WI38 (cell line): ENCODE results near the gene DLGAP1.
"Not testable (repeated sequence)": the region's sequence is repeated elsewhere in the genome, so short reads cannot be mapped to it uniquely, and the experiment has no call there.

Source experiments
- H3K4me3 ChIP-seq: 2 replicates; pipeline ENCODE4 v1.5.1; 2011; ENCODE audit warnings: low read depth, mild to moderate bottlenecking, control low read depth, low read length
- TF ChIP-seq, protein P1 (sequence below): IDR thresholded peaks from 2 replicates; pipeline ENCODE4 v1.5.1; 2012; ENCODE audit warnings: low read depth, mild to moderate bottlenecking, control low read depth, low read length

DLGAP1 gene

GRCh38 chr18:4455113-4455811, at the start of gene DLGAP1:
Gene DLGAP1 (minus strand): TSS chr18:4455307.
- no peak within 1 kb of the TSS for H3K4me3 ChIP-seq
- TF ChIP-seq, protein P1, sequence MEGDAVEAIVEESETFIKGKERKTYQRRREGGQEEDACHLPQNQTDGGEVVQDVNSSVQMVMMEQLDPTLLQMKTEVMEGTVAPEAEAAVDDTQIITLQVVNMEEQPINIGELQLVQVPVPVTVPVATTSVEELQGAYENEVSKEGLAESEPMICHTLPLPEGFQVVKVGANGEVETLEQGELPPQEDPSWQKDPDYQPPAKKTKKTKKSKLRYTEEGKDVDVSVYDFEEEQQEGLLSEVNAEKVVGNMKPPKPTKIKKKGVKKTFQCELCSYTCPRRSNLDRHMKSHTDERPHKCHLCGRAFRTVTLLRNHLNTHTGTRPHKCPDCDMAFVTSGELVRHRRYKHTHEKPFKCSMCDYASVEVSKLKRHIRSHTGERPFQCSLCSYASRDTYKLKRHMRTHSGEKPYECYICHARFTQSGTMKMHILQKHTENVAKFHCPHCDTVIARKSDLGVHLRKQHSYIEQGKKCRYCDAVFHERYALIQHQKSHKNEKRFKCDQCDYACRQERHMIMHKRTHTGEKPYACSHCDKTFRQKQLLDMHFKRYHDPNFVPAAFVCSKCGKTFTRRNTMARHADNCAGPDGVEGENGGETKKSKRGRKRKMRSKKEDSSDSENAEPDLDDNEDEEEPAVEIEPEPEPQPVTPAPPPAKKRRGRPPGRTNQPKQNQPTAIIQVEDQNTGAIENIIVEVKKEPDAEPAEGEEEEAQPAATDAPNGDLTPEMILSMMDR, result no peak

DNA sequence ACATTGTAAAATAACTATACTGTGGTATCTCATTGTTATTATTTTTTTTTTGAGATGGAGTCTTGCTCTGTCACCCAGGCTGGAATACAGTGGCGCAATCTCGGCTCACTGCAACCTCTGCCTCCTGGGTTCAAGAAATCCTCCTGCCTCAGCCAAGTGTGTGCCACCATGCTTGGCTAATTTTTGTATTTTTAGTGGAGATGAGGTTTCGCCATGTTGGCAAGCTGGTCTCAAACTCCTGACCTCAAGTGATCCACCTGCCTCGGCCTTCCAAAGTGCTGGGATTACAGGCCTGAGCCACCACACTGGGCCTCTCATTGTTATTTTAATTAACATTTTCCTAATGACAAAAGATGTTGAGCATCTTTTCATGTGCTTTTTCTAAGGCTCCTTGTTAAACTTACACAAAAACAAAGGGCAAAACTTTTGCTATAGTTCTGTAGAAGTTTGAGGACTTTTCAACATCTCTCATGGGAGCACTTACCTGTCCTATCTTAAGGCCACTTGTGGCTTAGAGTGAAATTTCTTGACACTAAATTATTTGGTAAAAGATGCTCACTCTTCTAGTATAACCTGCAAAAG, 39.7 kb upstream of the DLGAP1 start:
- not testable (repeated sequence) for H3K4me3 ChIP-seq

- no peak overlapping the region for H3K4me3 ChIP-seq
- TF ChIP-seq, protein P1, result no peak
These were observed 13.4 kb upstream of the DLGAP1 start for GRCh38 chr18:4468511-4468910.

DNA sequence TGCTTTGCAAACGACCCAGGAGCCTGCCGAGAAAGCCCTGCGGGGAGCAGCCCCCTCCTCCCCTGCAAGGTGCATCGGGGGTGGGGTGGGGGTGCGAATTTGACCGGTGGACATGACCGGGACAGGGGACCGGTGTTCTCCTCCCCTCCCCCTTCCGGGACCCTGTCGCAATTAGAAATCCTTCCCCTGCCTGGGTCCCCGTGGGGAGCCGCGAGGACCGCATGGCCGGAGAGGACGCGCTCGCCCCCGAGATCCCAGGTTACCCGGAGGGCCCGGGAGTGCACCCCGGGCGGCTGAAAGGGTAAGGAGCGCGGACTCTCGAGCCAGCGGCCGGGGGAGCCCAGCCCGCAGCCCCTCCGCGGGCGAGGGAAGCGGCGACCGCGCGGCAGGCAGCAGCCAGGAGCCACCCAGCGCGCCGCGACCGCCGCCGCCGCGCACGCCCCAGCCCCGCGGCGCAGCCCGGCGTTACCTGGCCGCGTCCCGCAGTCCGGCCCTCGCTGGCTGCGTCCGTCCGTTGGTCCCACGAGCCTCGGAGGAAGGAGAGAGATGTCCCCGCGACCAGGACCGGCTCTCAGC, 482 bp downstream of the DLGAP1 start:
- no peak overlapping the region for H3K4me3 ChIP-seq
- TF ChIP-seq, protein P1, result no peak

- TF ChIP-seq, protein P1, result no peak
- no peak overlapping the region for H3K4me3 ChIP-seq
These were observed 1.1 kb downstream of the DLGAP1 start for GRCh38 chr18:4453874-4454536.

- TF ChIP-seq, protein P1, result no peak
- H3K4me3 ChIP-seq, result no peak overlapping the region
These were observed 1.6 kb downstream of the DLGAP1 start for GRCh38 chr18:4453567-4453873.

GRCh38 chr18:4450065-4450658, 4.9 kb downstream of the DLGAP1 start:
- TF ChIP-seq, protein P1, result no peak
- H3K4me3 ChIP-seq, result no peak overlapping the region
